Vagina (tissue), 2 donors: Measurements from ENCODE around the gene SEMA3A. TPM values are rescaled to one million over a fixed set of nuclear protein-coding genes. Genes with fewer than 3 reads are reported as not detected.

ENCODE experiments used
- DNase-seq, 2 donors: peaks; one replicate each; pipeline ENCODE4 v3.0.0-alpha.2; 2017; ENCODE audit errors: extremely low spot score in 2 of 2
- H3K27ac ChIP-seq: fragments of 200-600 bp; sonication (generic); one replicate; pipeline ENCODE4 v1.5.1; 2019
- H3K27me3 ChIP-seq: fragments of 200-600 bp; sonication (generic); one replicate; pipeline ENCODE4 v1.5.1; 2019
- H3K36me3 ChIP-seq, 2 donors: fragments of 200-600 bp; sonication (generic); one replicate each; pipeline ENCODE4 v1.5.1; 2017 to 2019
- H3K4me1 ChIP-seq: fragments of 200-600 bp; sonication (generic); one replicate; pipeline ENCODE4 v1.5.1; 2019
- H3K4me3 ChIP-seq, 2 donors: fragments of 200-600 bp; sonication (generic); 1 replicate in 1 of 2; 2 replicates in 1 of 2; pipeline ENCODE4 v1.5.1; 2016 to 2019
- H3K9me3 ChIP-seq: fragments of 200-600 bp; sonication (generic); one replicate; pipeline ENCODE4 v1.5.1; 2019
- POLR2A ChIP-seq, 2 donors: fragments of 450-650 bp; IDR thresholded peaks; one replicate each; pipeline ENCODE4 v1.6.1; 2017; ENCODE audit warnings: antibody characterized with exemption in 2 of 2, mild to moderate bottlenecking in 2 of 2, moderate library complexity in 2 of 2
- POLR2AphosphoS5 ChIP-seq, 2 donors: sonication (generic); formaldehyde crosslinking; IDR thresholded peaks; one replicate each; pipeline ENCODE4 v1.9.0; 2017; ENCODE audit warnings: antibody characterized with exemption in 2 of 2, mild to moderate bottlenecking in 2 of 2, low read depth in 1 of 2; ENCODE audit not compliant: insufficient read depth in 1 of 2
- intact Hi-C: fragments of 100-400 bp; cut with DNase I; formaldehyde crosslinking; loops from one replicate; pipeline ENCODE4 v1.15.1; 2023
- total RNA-seq: library from RNA; depleted of rRNA; stranded (reverse); fragments of >200 nt; gene quantifications from one replicate; pipeline ENCODE4 v1.2.3, GENCODE V29; 2016
- TF ChIP-seq, protein P1 (sequence below), 3 experiments: fragments of 450-650 bp in 2 of 3; fragments of 200-600 bp in 1 of 3; sonication (generic) in 1 of 3; IDR thresholded peaks; one replicate each; pipeline ENCODE4 v1.5.1; 2017 to 2019; ENCODE audit warnings: antibody characterized with exemption in 3 of 3, mild to moderate bottlenecking in 2 of 3, moderate library complexity in 2 of 3

SEMA3A gene
- total RNA-seq, 1 donor from 2014 or later: 3.4 TPM

DNA sequence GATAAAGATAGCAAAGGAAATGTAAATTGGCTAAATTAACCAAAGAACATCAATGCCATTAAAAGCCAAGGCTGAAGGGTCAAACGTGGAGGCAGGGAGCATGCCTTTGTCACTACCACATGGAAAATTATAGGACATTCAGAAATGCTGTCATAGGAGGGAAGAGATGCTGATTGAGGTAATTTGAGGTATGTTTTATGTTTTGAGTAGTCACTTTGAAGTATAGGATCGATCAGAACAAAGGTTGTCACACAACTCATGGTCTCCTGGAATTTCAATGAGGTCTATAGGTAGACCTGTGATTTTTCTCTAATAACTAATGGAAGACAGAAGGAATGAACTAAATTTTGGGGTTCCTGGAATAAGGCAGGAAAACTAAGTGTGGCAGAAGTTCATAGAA is 149.8 kb downstream of the SEMA3A start:
- Histone ChIP-seq H3K36me3 (no peaks in the 10 kb centered on the region), H3K27ac (no peak overlapping the region), H3K4me3 (no peak overlapping the region), H3K4me1 (no peaks in the 10 kb centered on the region), H3K27me3 (no peaks in the 10 kb centered on the region), H3K9me3 (no peaks in the 10 kb centered on the region)
- TF ChIP-seq, protein P1, sequence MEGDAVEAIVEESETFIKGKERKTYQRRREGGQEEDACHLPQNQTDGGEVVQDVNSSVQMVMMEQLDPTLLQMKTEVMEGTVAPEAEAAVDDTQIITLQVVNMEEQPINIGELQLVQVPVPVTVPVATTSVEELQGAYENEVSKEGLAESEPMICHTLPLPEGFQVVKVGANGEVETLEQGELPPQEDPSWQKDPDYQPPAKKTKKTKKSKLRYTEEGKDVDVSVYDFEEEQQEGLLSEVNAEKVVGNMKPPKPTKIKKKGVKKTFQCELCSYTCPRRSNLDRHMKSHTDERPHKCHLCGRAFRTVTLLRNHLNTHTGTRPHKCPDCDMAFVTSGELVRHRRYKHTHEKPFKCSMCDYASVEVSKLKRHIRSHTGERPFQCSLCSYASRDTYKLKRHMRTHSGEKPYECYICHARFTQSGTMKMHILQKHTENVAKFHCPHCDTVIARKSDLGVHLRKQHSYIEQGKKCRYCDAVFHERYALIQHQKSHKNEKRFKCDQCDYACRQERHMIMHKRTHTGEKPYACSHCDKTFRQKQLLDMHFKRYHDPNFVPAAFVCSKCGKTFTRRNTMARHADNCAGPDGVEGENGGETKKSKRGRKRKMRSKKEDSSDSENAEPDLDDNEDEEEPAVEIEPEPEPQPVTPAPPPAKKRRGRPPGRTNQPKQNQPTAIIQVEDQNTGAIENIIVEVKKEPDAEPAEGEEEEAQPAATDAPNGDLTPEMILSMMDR (IDR thresholded peaks at IDR 0.05): no peak
- no peak for TF ChIP-seq POLR2A (IDR thresholded peaks at IDR 0.05)
- TF ChIP-seq POLR2AphosphoS5 (IDR thresholded peaks at IDR 0.05; ENCODE audit: insufficient read depth in 1 of 2, low read depth in 1 of 2): no peak
- intact Hi-C loops: no loop called here
- no peak for DNase-seq

DNA sequence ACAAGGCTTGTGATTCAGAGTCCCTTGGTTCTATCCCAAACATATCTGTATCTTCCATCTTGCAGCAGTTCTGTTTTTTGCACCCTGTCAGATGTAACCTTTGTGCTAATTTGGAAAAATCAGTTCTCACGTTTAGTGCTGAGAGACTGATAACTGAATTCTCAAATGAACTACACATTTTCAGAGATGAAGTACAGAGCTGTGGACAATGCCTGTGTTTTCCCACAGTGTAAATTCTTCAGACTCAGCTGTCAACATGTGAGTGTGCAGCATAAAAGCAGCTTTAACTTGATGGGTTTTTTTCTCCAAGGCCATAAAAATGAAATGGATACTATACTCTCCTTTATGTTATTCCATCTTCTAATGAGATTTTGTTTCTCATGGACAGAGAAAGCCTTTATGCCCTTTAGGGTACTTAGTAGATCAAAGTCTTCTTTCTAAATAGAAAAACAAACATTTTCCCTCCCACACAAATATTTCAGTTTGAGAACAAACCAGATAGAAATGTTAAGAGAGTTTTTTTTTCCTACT is 150.9 kb downstream of the SEMA3A start:
- intact Hi-C loops: no loop called here
- Histone ChIP-seq H3K4me1 (no peaks in the 10 kb centered on the region), H3K36me3 (no peaks in the 10 kb centered on the region), H3K9me3 (no peaks in the 10 kb centered on the region), H3K27ac (no peak overlapping the region), H3K4me3 (no peak overlapping the region), H3K27me3 (no peaks in the 10 kb centered on the region)
- TF ChIP-seq POLR2A (IDR thresholded peaks at IDR 0.05) (no peak), POLR2AphosphoS5 (IDR thresholded peaks at IDR 0.05; ENCODE audit: insufficient read depth in 1 of 2, low read depth in 1 of 2) (no peak)
- TF ChIP-seq, protein P1 (IDR thresholded peaks at IDR 0.05): no peak
- DNase-seq: no peak

DNA sequence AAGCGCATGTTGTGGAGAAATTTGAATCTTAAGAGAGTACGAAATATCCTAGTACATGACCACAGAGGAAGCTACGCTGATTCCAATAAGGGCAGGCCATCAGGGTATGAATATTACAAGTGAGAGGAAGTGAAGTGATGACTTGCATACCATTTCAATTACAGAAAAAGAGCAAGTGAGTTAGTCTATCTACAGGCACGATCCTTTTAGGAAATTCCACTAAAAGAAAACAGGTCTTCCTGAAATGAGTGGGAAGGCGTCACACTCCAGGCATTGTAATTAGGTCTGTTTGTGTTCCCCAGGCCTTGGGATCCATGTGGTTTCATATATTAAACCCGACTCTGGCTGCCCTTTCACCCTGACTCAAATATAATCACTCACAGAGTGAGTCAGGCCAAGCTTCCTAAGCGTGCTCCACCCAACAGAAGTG is 152.5 kb downstream of the SEMA3A start:
- H3K27ac ChIP-seq: no peak overlapping the region
- TF ChIP-seq, protein P1 (IDR thresholded peaks at IDR 0.05): no peak
- TF ChIP-seq POLR2A (IDR thresholded peaks at IDR 0.05) (no peak), POLR2AphosphoS5 (IDR thresholded peaks at IDR 0.05; ENCODE audit: insufficient read depth in 1 of 2, low read depth in 1 of 2) (no peak)
- H3K9me3 ChIP-seq: no peaks in the 10 kb centered on the region
- intact Hi-C loops: no loop called here
- H3K4me1 ChIP-seq: no peaks in the 10 kb centered on the region
- H3K36me3 ChIP-seq: no peaks in the 10 kb centered on the region
- no peak for DNase-seq
- H3K27me3 ChIP-seq: no peaks in the 10 kb centered on the region
- no peak overlapping the region for H3K4me3 ChIP-seq

DNA sequence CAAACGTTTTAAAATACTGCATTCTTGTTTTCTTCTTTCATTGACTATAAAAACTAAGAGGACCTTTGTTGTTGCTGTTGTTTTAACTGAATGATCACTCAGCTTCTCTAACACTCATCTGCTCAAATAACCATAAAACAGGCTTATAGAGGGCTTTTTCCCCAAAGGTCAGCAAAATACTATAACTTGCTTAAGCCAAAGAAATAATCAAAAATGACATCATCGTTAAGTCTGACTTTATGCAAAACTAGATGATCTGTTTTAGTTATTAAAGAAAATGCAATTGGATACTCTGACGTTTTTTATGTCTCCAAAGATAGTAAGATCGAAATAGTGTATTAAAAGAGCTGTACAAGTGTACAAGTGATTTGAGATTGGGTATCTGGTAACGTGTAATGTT is 152.9 kb downstream of the SEMA3A start:
- intact Hi-C loops: no loop called here
- Histone ChIP-seq H3K4me1 (no peaks in the 10 kb centered on the region), H3K36me3 (no peaks in the 10 kb centered on the region), H3K27ac (no peak overlapping the region), H3K4me3 (no peak overlapping the region), H3K27me3 (no peaks in the 10 kb centered on the region), H3K9me3 (no peaks in the 10 kb centered on the region)
- TF ChIP-seq, protein P1 (IDR thresholded peaks at IDR 0.05): no peak
- no peak for TF ChIP-seq POLR2A (IDR thresholded peaks at IDR 0.05)
- no peak for TF ChIP-seq POLR2AphosphoS5 (IDR thresholded peaks at IDR 0.05; ENCODE audit: insufficient read depth in 1 of 2, low read depth in 1 of 2)
- DNase-seq: no peak

DNA sequence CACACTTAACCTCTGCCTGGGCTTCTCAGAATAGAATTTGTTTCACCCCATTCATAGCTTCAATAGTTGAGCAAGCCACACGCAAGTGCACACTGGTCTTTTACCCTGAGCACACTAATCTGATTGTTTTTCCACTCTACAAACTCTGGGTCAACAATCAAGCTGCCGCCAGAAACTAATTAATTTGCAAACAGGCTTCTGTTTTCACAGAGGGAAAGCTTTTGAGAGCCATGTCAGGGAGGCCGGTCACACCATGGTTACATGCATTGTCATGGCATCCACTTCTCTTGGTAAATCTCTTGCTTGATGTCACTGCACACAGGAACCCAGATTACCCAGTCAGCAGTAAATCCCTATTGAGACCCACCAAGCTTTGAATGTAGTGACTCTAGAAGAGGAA is 154.2 kb downstream of the SEMA3A start:
- no peak for DNase-seq
- Histone ChIP-seq H3K27ac (no peak overlapping the region), H3K36me3 (no peaks in the 10 kb centered on the region), H3K4me1 (no peaks in the 10 kb centered on the region), H3K9me3 (no peaks in the 10 kb centered on the region), H3K27me3 (no peaks in the 10 kb centered on the region), H3K4me3 (no peak overlapping the region)
- TF ChIP-seq, protein P1 (IDR thresholded peaks at IDR 0.05): no peak
- TF ChIP-seq POLR2A (IDR thresholded peaks at IDR 0.05) (no peak), POLR2AphosphoS5 (IDR thresholded peaks at IDR 0.05; ENCODE audit: insufficient read depth in 1 of 2, low read depth in 1 of 2) (no peak)
- intact Hi-C loops: no loop called here
